Hematopoietic multipotent progenitor cell treated with erythropoietin and hydrocortisone succinate and interleukin-3 and kit ligand, for 15 days (in vitro differentiated cells): ENCODE measurements around the gene MTX2.

Experiments used
- DNase-seq: peaks from one replicate; pipeline ENCODE4 v3.0.0-alpha.2; 2015; ENCODE audit warnings: low spot score

MTX2 gene

DNA sequence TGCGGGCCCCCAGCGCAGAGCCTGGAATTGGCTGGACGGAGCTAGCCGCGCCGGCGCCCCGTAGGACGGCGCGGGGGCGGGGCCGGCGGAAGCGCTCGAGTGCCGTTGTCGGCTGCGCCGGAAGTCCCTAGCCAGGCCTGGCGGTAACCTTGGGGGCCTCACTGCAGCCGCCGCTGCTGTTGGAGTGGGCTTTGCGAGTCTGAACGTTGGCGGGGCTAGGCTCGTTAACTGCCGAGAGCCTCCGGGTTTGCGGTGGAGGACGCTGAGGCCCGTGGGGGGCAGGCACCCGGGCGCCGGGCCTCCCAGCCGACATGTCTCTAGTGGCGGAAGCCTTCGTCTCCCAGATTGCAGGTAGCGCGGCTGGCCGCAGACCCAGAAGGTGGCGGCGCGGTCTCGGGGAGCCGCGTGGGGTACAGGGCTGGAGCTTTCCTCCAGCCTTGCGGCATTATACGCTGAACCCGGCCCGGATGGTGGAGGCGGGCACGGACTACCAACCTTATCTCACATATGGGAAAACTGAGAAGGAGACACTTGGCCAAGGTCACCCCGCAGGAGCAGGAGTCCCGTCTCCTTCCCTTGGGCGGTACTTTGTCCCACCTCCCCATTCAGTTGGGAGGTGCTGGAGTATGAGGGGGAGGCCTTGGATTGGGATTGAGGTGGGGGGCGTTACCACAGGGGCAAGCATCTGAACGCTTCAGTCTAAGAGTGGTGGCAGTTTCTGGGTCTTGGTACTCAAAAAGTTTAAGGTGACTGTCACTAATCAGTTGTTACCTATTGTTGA is at the start of gene MTX2:
TSS of gene MTX2 (plus strand) at position 124 of the 781 bp plus-strand sequence. CDS start at position 312, 188 bp downstream.
- DNase-seq, result peak; percentile 65

DNA sequence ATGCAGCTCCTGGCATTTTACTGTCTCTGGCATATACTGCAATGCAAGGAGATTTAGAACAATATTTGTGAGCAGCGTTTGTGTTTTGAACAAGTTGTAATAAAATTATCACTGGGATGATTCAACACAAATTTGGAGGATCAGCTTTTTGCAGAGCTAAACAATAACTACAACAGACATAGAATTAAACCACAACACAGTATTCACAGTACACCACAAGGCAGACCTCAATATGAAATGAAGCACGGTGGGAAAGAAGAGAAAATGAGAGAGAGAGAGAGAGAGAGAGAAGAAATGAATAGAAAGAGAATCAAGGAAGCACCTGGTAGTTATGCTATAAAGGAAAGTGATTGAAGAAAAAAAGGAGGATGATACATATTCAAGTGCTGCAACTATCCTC is 41.4 kb upstream of the MTX2 start:
- no peak for DNase-seq

GRCh38 chr2:176234156-176234555 is 35.1 kb upstream of the MTX2 start:
- DNase-seq, result no peak

DNA sequence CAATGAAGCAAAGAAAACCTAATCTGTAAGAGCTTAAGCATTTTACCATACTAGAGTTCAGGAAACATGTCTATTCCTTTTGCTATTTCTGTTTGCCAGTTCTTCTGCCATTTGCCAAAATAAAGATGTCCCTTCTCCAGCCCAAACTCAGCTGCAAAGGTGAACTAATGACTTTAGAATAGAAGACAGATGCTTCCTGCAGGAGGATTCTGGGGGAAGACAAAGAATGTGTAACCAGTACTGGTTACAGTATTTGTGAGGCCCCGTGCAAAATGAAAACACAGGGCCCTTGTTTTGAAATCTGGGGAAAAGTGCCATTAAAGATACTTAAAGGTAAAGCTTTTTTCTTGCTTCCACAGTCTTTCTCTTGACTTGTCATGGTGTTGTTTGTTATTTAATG is 34.3 kb upstream of the MTX2 start:
- no peak for DNase-seq

GRCh38 chr2:176237456-176237855 is 31.8 kb upstream of the MTX2 start:
- DNase-seq, result no peak

DNA sequence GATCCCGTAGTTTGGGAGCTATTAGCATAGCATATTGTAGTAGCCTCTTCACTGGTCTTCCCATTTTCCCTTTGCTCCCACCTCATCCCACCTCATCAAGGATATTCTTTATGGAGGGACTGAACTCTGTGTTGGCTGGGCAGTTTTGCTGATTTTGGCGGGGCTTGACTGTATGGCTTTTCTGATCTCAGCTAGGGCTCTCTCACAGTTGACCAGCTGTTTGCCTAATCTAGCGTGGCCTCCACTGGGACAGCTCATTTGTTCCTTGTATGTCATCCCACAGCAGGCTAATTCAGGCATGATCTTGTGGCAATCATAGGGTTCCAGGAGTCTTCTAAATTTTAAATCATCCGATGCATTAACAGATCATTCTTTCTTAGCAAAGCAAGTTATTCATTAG is 30.2 kb upstream of the MTX2 start:
- DNase-seq, result no peak

DNA sequence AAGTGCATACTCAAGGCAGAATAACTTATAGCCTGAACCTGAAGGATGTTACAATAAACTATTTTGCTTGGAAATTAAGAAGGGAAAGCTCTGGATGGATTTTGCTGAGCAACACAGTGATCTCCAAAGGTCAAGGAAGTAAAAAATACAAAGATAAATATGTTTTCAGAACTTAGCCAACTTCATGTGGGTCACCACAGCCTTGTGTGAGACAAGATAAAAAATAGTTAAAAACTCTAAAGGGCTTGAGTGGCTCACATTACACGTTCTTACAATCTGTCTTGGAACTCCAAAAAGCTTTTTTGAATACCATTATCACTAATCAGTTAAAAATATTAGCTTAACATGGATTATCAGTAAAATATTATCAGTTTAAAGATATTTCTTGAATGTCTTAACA is 28.9 kb upstream of the MTX2 start:
- DNase-seq, result no peak

DNA sequence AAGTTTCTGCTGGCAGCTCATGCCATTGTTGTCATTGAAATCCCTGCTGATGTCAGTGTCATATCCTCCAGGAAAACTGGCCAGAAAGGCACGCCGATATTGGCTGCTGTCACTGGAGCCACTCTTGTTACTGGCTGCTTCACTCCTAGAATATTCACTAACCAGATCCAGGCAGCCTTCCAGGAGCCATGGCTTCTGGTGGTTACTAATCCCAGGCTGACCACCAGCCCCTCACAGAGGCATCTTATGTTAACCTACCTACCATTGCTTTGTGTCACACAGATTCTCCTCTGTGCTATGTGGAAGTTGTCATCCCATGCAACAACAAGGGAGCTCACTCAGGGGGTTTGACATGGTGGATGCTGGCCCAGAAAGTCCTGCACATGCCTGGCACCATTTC is 27.0 kb upstream of the MTX2 start:
- no peak for DNase-seq

GRCh38 chr2:176246331-176246730 is 22.9 kb upstream of the MTX2 start:
- no peak for DNase-seq

DNA sequence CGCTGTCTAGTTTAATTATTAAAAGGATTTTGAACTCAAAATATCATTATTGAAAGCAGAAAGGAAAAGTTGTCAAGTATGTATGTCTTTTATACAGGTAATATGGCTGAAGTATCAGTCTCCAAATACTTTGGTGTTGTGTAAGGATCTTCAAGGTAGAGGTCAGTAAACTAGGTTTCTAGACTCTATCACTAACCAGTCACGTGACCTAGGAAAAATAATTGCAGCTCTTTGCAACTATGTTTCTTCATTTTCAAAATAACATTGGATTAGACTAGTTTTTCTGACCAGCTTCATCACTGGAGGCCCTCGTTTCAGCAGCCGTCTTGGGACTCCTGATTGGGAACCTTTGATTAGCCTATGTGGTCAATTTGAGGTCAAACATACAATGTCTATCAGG is 21.4 kb upstream of the MTX2 start:
- DNase-seq, result no peak

- DNase-seq, result no peak
These were observed 17.3 kb upstream of the MTX2 start for GRCh38 chr2:176251928-176252327.

DNA sequence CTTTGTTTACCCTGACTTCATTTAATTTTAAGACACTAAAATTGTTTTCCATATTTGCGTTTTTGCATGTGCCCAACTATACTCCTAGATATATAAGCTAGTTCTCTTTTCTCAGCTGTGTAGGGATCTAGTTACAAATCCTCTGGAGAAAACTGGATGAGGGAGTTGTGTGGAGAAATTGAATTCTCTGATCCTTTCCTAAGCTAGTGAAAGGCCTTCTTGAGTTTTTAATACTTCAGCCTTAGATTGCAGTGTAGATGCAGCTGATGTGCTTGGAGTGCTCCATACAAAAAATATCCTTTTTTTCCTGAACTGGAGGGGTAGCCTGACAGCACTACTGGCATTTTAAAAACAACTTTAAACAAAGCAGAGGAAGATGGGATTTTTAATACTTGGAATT is 8.6 kb upstream of the MTX2 start:
- DNase-seq, result no peak

GRCh38 chr2:176261136-176261535 is 8.1 kb upstream of the MTX2 start:
- DNase-seq, result no peak

DNA sequence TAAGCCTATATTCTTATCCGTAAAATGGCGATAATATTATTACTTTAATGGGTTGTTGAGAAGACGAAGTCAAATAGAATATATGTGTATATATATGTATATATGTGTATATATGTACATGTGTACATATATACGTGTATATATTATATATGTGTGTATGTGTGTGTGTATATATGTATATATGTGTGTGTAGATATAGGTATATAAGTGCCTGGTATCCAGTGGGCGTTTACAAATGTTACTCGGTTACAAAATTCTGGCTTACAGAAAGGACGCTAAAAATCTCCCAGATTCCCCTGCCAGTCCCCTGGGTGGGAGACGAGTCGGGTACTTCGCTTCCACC is 295 bp upstream of the MTX2 start:
- peak; percentile 5 for DNase-seq

- DNase-seq, result no peak
These were observed 983 bp downstream of the MTX2 start for GRCh38 chr2:176270100-176270750.

DNA sequence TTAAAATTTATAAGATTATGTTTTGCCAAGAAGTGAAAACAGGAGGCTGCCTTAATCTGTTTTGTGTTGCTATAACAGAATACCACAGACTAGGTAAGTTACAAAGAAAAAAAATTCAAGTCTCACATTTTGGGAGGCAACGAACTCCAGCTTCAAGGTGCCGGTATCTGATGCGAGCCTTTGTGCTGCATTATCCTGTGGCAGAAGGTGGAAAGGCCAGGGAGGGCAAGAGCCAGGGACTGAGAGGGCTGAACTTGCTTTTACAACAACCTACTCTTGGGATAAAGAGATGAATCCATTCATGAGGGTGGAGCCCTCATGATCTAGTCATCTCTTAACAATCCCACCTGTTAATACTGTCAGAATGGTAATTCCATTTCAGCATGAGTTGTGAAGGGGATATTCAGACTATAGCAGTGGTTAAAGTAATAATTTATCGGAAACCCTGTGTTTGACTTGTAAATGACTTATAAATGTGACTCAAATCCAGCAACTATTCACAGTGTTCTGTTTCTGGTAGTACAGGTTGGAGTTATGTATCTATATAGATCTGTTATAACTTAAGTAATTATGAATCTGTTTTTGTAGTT is 3.7 kb downstream of the MTX2 start:
- DNase-seq, result no peak

GRCh38 chr2:176278927-176279326 is 9.7 kb downstream of the MTX2 start:
- no peak for DNase-seq

GRCh38 chr2:176280156-176280555 is 10.9 kb downstream of the MTX2 start:
- DNase-seq, result no peak

DNA sequence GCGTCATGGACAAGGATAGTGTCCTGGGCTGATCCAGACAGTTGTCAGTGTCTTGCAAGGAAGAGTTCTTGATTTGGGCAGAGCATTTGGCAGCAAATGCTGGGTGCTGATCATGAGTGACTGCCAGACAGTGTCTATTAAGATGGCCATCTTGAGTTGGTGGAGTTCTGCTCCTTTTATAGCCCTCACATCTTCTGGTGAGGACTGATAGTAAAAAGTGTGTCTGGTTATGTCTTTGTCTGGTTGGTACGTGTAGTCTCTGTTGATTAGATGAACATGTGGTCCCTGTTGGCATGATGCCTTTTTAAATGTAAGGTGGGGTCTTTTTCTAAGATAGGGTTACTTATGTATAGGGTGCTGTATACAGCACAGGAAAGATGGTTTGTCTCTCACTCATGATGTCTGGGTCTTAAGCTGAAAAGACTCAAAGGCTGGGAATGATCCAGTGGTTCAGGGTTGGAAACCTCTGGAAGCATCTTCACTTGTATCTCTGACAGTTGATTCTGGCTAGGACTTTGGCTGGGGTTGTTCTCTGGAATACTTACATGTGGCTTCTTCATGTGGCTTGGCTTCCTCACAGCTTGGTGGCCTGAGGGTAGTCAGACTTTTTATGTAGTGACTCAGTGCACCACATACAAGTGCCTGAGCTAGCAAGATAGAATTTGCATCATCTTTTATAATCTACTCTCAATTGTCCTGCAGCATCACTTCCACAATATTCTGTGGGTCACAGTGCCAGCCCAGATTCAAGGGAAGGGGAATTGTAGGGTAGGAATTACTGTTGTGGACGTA is 11.8 kb downstream of the MTX2 start:
- peak; percentile 27 for DNase-seq

DNA sequence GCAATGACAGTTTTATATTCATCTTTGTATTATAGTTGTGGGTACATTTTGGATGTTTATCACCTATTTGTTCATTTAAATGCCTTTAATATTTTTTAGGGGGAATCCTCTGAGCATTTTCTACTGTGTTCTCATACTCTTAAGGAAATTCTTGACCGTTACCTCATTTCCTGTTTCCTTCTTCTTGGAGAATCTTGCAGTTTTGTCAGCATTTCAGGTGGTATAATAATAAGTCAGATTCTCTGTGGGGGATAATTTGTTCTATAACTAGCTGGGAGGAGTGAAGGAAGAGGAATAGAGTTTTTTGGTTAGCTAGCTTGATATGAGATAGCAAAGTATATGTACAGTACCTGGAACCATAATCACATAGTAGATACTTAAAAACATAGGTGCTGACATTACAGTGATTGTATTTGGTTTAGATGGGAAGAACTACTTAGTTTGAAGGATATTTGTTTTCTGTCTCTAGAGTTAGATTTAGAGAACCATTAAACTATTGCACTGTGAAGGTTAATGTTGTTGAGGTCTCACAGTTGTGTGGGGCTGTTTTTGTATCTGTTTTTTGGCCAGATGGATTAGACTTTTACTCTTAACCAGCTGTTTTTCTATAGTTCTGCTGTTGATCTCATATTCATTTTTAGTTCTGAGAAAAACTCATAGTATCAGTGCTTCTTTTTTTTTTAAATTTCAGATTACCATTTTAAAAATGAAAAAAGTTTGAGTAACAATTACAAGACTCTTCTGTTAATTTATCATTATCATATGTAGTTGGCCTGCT is 14.2 kb downstream of the MTX2 start:
- no peak for DNase-seq

DNA sequence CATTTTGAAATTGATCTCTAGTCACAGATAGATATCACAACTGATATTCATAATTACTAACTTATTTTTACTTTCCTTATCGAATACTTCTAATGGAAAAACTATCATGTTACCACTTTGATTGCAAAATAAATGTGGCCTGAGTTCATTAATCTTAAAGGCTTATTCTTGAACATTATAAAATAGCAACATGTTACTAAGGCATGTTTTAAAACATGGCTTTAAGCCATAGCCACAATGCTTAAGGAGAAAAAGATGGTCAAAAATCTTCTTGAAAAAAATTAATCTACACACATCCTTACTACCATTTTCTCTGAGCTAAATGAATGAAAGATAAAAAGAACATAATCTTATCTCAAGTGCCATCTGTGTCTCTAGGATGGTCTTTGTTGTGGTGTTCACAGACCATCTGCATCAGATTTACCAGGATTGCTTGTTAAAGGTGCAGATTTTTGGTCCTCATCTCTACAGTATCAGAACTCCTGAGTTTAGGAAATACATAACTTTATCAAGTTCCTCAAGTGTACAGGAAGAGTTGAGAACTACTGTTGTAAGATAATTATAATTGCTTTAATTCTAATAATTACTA is 15.3 kb downstream of the MTX2 start:
- no peak for DNase-seq

DNA sequence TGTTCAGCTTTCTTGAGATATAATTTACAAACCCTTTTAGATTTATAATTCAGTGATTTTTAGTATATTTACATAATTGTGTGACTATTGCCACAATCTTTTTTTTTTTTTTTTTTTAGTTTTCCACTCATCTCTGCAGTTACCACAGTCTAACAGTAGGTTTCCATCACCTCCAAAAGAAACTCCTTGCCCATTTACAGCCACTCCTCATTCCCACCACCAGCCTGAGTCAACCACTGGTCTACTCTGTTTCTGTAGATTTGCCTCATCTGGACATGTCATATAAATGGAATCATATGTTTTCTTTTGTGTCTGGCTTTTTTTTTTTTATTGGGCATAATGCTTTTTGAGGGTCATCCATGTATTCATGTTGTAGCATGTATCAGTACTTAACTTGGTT is 16.1 kb downstream of the MTX2 start:
- no peak for DNase-seq
